ENCODE data around the gene HOOK2.

Gene HOOK2

GRCh38 chr19:12794196-12794941, 19.0 kb upstream of the HOOK2 start:
- TF ChIP-seq CTCF (IDR thresholded peaks at IDR 0.05; ENCODE audit: insufficient read depth, low read length, poor library complexity, severe bottlenecking) = no peak
- Histone ChIP-seq H3K4me3 (replicated peaks; ENCODE audit: low read depth, low read length) (peak overlapping the region; percentile 96), H3K36me3 (ENCODE audit: control insufficient read depth, insufficient read depth, low read length) (no peaks in the 10 kb centered on the region; the same call in 1 of the 2 replicates), H3K27me3 (replicated peaks; ENCODE audit: control insufficient read depth, insufficient read depth, low read length) (no peaks in the 10 kb centered on the region)
- DNase-seq (ENCODE audit: extremely low read depth, insufficient read length) = no peak

- no peak for TF ChIP-seq CTCF (IDR thresholded peaks at IDR 0.05; ENCODE audit: insufficient read depth, low read length, poor library complexity, severe bottlenecking)
- peak; percentile 98 for DNase-seq (ENCODE audit: extremely low read depth, insufficient read length)
- peak overlapping the region; percentile 96 for H3K4me3 ChIP-seq (replicated peaks; ENCODE audit: low read depth, low read length)
These were observed 18.2 kb upstream of the HOOK2 start for GRCh38 chr19:12793290-12794195.

GRCh38 chr19:12792853-12793289, 17.5 kb upstream of the HOOK2 start:
- no peak for TF ChIP-seq CTCF (IDR thresholded peaks at IDR 0.05; ENCODE audit: insufficient read depth, low read length, poor library complexity, severe bottlenecking)
- no peaks in the 10 kb centered on the region for H3K27me3 ChIP-seq (replicated peaks; ENCODE audit: control insufficient read depth, insufficient read depth, low read length)
- no peaks in the 10 kb centered on the region for H3K36me3 ChIP-seq (ENCODE audit: control insufficient read depth, insufficient read depth, low read length)
- DNase-seq (ENCODE audit: extremely low read depth, insufficient read length) = no peak
- peak overlapping the region; percentile 96 for H3K4me3 ChIP-seq (replicated peaks; ENCODE audit: low read depth, low read length)

More at GRCh38 chr19:12793290-12794195, 18.2 kb upstream of the HOOK2 start:
- Histone ChIP-seq H3K36me3 (ENCODE audit: control insufficient read depth, insufficient read depth, low read length) (no peaks in the 10 kb centered on the region), H3K27me3 (replicated peaks; ENCODE audit: control insufficient read depth, insufficient read depth, low read length) (no peaks in the 10 kb centered on the region)

- TF ChIP-seq CTCF (IDR thresholded peaks at IDR 0.05; ENCODE audit: insufficient read depth, low read length, poor library complexity, severe bottlenecking) = no peak
- DNase-seq (ENCODE audit: extremely low read depth, insufficient read length) = peak; percentile 91
- Histone ChIP-seq H3K4me3 (replicated peaks; ENCODE audit: low read depth, low read length) (peak overlapping the region; percentile 96), H3K36me3 (ENCODE audit: control insufficient read depth, insufficient read depth, low read length) (no peaks in the 10 kb centered on the region), H3K27me3 (replicated peaks; ENCODE audit: control insufficient read depth, insufficient read depth, low read length) (no peaks in the 10 kb centered on the region)
These were observed 16.9 kb upstream of the HOOK2 start for GRCh38 chr19:12792051-12792852.

- Histone ChIP-seq H3K36me3 (ENCODE audit: control insufficient read depth, insufficient read depth, low read length) (no peaks in the 10 kb centered on the region), H3K27me3 (replicated peaks; ENCODE audit: control insufficient read depth, insufficient read depth, low read length) (no peaks in the 10 kb centered on the region), H3K4me3 (replicated peaks; ENCODE audit: low read depth, low read length) (peak within 1 kb of the TSS; percentile 96)
- peak; percentile 8 for TF ChIP-seq CTCF (IDR thresholded peaks at IDR 0.05; ENCODE audit: insufficient read depth, low read length, poor library complexity, severe bottlenecking)
- peak; percentile 97 for DNase-seq (ENCODE audit: extremely low read depth, insufficient read length)
These were observed 16.1 kb upstream of the HOOK2 start, which contains the start of gene JUNB for GRCh38 chr19:12791345-12792050. Gene JUNB, plus strand, starts transcription at chr19:12791486. Its CDS starts 286 bp downstream, at chr19:12791772.
